Superior temporal gyrus (tissue), 1 donor: ENCODE measurements around the gene ARHGEF1.

Source experiments
- DNase-seq: peaks from one replicate; pipeline ENCODE4 v3.0.0-alpha.2; 2016; ENCODE audit errors: extremely low spot score

ARHGEF1 gene

GRCh38 chr19:41883821-41884733 lies 1.1 kb downstream of the ARHGEF1 start:
- peak; percentile 96 for DNase-seq

- DNase-seq = no peak
Measured at GRCh38 chr19:41886761-41887710, 4.1 kb downstream of the ARHGEF1 start.

DNA sequence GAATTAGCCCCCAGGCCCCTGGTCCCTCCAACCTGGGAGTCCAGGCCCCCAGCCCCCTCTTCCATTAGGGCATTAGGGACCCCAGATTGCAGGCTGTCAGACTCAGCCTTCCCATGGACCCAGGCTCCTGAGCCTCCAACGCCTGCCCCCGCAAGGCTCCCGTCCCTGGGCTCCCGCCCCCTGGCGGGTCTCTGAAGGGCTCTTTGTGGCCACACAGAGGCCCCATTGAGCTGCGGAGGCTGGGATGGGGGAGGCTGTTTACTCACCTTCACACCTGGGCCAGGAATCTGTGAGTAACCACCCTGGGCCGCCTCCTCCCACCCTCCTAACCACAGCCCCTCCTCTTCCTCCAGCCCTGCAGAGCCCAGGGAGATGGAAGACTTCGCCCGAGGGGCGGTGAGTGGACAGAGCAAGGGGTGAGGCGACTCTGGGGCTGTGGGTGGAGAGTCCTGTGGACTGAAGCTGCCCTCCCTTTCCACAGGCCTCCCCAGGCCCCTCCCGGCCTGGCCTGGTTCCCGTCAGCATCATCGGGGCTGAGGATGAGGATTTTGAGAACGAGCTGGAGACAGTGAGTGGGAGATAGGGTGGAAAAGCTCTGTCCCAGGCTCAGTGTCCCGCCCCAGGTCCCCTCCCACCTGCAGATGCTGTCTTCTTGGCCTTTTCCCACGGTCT lies 4.9 kb downstream of the ARHGEF1 start:
- DNase-seq = peak; percentile 67

DNA sequence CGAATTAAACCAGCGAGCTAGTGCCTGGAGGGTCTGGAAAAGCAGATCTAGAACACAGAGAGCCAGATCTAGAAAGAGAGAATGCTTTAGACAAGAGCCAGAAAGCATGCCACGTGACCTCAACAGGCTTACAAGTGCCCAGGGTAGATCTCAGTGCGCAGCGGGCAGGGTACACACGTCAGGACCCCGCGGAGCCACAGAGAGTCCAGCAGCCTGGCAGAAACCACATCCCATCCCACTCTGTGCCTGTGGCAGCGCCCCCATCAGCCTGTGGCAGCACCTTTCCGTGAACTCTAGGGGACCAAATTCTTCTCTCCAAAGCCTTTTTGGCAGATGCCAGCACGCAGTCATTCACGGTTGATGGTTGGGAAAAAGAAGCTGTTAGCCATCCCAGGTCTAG lies 5.9 kb downstream of the ARHGEF1 start:
- DNase-seq = no peak

GRCh38 chr19:41889896-41890295 lies 6.9 kb downstream of the ARHGEF1 start:
- DNase-seq = no peak

DNA sequence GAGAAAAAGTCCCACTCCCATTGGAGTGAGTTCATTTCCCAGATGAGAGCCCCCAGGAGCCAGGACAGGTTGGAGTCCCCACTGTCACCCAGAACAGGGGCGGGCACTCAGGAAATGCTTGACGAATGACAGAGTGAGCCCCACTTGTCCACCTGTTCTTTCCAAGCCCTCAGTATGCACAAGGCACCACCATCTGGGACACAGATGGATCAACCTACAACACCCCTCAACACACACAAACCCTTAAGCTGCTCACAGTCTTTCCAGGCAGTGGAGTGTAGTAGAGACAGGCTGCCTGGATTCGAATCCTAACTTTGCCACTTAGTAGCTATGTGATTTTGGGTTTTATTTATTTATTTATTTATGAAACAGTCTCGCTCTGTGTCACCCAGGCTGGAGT lies 8.0 kb downstream of the ARHGEF1 start:
- DNase-seq = no peak

- no peak for DNase-seq
Measured at GRCh38 chr19:41892173-41892902, 9.4 kb downstream of the ARHGEF1 start.

DNA sequence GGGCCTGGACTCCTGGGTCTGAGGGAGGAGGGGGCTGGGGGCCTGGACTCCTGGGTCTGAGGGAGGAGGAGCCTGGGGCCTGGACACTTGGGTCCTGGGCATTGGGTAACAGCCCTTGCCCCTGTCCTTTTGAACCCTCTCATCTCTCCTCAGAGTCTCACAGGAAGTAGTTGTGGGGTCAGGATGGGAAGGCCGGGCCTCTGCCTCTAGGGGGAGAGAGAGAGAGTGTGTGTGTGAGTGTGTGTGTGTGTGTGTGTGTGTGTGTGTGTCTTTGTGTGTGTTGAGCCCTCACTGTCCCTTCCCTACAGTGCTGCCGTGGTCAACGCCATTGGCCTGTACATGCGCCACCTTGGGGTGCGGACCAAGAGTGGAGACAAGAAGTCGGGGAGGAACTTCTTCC lies 10.9 kb downstream of the ARHGEF1 start:
- no peak for DNase-seq

DNA sequence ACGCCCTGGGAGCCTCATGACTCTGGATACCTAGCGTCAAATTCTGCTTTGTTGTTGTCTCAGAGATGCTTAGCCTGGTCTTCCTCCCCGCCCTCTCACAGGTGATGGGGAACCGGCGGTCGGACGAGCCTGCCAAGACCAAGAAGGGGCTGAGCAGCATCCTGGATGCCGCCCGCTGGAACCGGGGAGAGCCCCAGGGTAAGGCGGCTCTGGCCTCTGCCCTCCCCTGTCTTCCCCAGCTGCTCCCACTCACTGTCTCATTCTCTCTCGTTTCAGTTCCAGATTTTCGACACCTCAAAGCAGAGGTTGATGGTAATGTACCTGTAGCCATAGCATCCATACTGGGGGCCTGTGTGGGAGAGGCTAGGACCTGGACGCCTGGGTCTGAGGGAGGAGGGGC lies 11.4 kb downstream of the ARHGEF1 start:
- DNase-seq = no peak

DNA sequence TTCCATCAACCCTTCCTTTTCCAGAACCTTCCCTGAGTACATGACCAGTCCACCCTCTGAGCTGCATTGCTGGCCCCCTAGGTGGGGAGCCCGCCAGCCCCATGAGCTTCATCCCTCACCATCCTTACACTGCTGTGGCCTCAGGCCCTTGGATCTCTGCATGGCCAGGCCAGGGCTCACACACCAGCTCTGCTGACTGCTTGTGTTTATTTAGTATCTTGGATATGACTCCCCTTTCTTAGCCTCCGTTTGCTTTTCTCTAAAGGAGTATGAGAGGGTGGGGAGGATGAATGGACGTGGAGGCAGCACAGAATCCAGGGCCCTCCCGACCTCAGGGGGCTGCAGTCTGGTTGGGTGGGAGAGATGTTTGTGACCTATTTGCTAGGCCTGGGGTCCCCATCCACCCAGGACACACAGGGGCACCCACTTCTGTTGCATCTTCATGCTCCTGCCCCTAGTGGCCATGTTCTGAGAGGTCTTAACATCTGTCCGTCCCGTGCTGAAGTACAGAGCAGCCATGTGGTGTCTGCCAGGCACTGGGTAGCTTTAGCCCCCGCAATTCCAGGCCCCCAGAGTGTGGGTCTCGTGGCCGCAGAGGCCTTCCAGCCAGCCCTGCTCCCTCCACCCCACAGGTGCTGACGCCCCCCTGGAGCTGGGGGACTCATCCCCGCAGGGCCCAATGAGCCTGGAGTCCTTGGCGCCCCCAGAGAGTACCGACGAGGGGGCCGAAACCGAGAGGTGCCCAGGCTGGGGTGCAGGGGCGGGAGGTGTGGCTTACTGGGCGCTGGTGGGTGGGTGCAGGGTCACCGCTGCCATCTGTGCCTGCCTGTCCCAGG lies 13.0 kb downstream of the ARHGEF1 start:
- DNase-seq = no peak

DNA sequence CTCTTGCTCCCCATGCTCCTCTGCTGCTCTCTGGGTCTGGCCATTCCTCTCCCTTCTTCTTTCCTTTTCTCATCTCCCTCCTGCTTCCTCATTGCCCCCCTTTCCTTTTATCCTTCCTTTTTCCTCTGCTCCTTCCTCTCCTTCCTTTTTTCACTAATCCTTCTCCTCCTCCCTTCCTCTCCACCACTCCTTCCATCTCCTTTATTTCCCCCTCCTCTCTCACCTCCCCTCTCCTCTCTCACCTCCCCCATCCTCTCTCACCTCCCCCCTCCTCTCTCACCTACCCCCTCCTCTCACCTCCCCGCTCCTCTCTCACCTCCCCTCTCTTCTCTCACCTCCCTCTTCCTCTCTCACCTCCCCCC lies 13.6 kb downstream of the ARHGEF1 start:
- DNase-seq = no peak

DNA sequence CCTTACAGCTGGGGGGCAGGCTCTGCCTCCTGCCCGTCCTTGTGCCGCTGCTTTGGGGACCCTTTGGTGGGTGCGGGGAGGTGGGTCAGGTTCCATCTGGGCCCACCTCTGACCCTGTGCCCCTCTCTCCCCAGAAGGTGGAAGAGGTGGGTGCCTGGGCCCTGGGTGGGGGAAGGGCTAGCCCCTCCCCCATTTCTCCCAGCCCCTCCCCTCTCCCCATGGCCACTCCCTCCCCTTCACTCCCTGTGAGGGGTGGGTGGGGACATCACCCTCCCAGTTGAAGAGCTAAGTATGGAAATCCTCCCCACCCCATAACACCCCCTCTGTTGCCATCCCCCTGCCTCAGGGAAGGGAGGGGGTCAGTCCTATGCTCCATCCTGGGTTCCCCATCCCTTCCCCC lies 14.2 kb downstream of the ARHGEF1 start:
- DNase-seq = no peak

GRCh38 chr19:41897820-41898219 lies 14.8 kb downstream of the ARHGEF1 start:
- no peak for DNase-seq

GRCh38 chr19:41898235-41898634 lies 15.3 kb downstream of the ARHGEF1 start:
- DNase-seq = no peak

- no peak for DNase-seq
Measured at GRCh38 chr19:41901707-41902360, 18.9 kb downstream of the ARHGEF1 start.

- DNase-seq = no peak
Measured at GRCh38 chr19:41902594-41902993, 19.6 kb downstream of the ARHGEF1 start.

DNA sequence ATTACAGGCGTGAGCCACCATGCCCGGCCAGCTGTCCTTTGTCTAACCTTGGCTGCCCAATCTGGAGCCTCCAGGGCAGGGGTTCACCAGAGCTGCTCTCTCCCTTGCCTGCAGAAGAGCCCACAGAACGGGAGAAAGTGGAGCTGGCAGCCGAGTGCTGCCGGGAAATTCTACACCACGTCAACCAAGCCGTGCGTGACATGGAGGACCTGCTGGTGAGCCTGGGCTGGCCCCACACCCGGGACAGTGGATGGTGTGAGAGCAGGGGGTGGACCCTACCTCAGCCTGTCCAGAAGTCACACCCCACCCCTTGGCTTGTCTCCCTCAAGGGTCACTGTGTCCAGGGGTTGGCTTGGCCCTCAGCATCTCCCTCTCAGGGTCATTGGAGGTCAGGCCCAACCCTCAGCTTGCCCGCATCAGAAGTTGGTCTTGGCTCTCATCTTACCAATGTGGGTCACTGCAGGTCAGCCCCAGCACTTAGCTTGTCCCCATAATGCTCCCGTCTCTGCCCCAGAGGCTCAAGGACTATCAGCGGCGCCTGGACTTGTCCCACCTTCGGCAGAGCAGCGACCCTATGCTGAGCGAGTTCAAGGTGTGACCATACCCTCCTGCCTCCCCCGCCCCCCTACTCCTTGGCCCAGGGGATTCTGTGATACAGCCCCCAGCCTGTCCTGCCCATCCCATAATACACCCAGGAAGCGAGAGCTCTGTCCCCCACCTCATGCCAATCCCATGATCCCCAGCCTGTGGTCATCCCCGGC lies 20.4 kb downstream of the ARHGEF1 start:
- no peak for DNase-seq

DNA sequence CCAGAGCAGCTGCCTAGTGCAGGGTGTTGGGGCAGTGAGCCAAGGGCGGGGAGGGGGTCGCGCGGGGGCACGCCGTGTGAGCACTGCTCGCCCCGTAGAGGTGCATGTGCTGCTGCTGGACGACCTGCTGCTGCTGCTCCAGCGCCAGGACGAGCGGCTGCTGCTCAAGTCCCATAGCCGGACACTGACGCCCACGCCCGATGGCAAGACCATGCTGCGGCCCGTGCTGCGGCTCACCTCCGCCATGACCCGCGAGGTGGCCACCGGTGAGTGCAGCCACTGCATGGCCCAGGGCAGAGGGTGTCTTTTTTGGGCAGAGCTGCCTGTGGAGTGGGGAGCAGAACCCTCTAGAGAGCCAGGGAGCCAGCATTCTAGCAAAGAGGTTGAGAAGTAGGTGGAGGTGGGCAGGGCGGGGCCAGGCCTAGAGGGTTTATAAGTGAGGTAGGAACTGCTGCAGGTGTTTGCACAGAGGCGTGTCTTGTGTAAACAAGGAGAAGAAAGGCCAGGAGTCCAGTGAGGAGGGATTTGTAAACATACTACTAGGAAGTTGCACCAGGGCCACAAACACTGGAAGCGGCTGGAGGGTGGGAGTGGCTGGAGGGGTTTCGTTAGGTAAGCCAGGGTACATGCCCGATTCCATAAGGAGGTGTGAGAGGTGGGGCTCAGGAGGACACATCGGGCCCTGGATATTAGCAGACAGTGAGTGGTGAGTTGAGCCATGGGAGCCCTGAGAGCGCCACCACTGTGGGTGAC lies 21.3 kb downstream of the ARHGEF1 start:
- DNase-seq = no peak
